Measurements from ENCODE around the gene OR11H7. TPM values are rescaled to one million over a fixed set of nuclear protein-coding genes. Genes with fewer than 3 reads are reported as not detected.
"Not testable (repeated sequence)": the region's sequence is repeated elsewhere in the genome, so short reads cannot be mapped to it uniquely, and the experiment has no call there.

OR11H7 gene
- total RNA-seq, 1 experiment from 2014 or later, result not detected

- no peak overlapping the region for H3K4me2 ChIP-seq (ENCODE audit: low read depth, low read length, poor library complexity, severe bottlenecking)
- H2AFZ ChIP-seq (ENCODE audit: low read length), result no peak overlapping the region
- DNase-seq, result peak; percentile 56
- no peak overlapping the region for H3K27ac ChIP-seq (ENCODE audit: low read length)
- peaks cover 3% of the 10 kb centered on the region; the same call in 1 of the 2 replicates for H3K4me1 ChIP-seq (ENCODE audit: low read length)
- H3K9ac ChIP-seq (ENCODE audit: low read length), result no peak overlapping the region
- no peaks in the 10 kb centered on the region for H3K9me2 ChIP-seq (replicated peaks; ENCODE audit: insufficient read depth, low read length)
- no peaks in the 10 kb centered on the region for H3K9me3 ChIP-seq (ENCODE audit: low read length)
- H3K27me3 ChIP-seq (ENCODE audit: low read length), result no peaks in the 10 kb centered on the region
- no peaks in the 10 kb centered on the region for H3K79me2 ChIP-seq (ENCODE audit: low read length)
- H3K4me3 ChIP-seq (ENCODE audit: low read length), result no peak overlapping the region
- H3K36me3 ChIP-seq (ENCODE audit: insufficient read depth, low read length), result no peaks in the 10 kb centered on the region
- H4K20me1 ChIP-seq (ENCODE audit: insufficient read depth, low read depth, low read length), result no peaks in the 10 kb centered on the region
Observed at GRCh38 chr14:20195911-20196310, 32.9 kb upstream of the OR11H7 start.

GRCh38 chr14:20197459-20197858 is 31.3 kb upstream of the OR11H7 start:
- Histone ChIP-seq H3K27ac (ENCODE audit: low read length) (no peak overlapping the region), H4K20me1 (ENCODE audit: insufficient read depth, low read depth, low read length) (no peaks in the 10 kb centered on the region), H2AFZ (ENCODE audit: low read length) (no peak overlapping the region), H3K36me3 (ENCODE audit: insufficient read depth, low read length) (no peaks in the 10 kb centered on the region), H3K79me2 (ENCODE audit: low read length) (no peaks in the 10 kb centered on the region), H3K9ac (ENCODE audit: low read length) (no peak overlapping the region), H3K4me2 (ENCODE audit: low read depth, low read length, poor library complexity, severe bottlenecking) (no peak overlapping the region), H3K9me2 (replicated peaks; ENCODE audit: insufficient read depth, low read length) (no peaks in the 10 kb centered on the region), H3K4me1 (ENCODE audit: low read length) (peaks cover 3% of the 10 kb centered on the region; the same call in 1 of the 2 replicates), H3K4me3 (ENCODE audit: low read length) (no peak overlapping the region), H3K9me3 (ENCODE audit: low read length) (no peaks in the 10 kb centered on the region), H3K27me3 (ENCODE audit: low read length) (no peaks in the 10 kb centered on the region)
- DNase-seq, result no peak

GRCh38 chr14:20198991-20199390 is 29.8 kb upstream of the OR11H7 start:
- Histone ChIP-seq H3K4me3 (ENCODE audit: low read length) (no peak overlapping the region), H3K27me3 (ENCODE audit: low read length) (no peaks in the 10 kb centered on the region), H3K9ac (ENCODE audit: low read length) (no peak overlapping the region), H3K36me3 (ENCODE audit: insufficient read depth, low read length) (no peaks in the 10 kb centered on the region), H3K79me2 (ENCODE audit: low read length) (no peaks in the 10 kb centered on the region), H3K27ac (ENCODE audit: low read length) (no peak overlapping the region), H3K4me2 (ENCODE audit: low read depth, low read length, poor library complexity, severe bottlenecking) (no peak overlapping the region), H2AFZ (ENCODE audit: low read length) (no peak overlapping the region), H3K4me1 (ENCODE audit: low read length) (peaks cover 3% of the 10 kb centered on the region; the same call in 1 of the 2 replicates), H3K9me2 (replicated peaks; ENCODE audit: insufficient read depth, low read length) (no peaks in the 10 kb centered on the region), H4K20me1 (ENCODE audit: insufficient read depth, low read depth, low read length) (no peaks in the 10 kb centered on the region), H3K9me3 (ENCODE audit: low read length) (no peaks in the 10 kb centered on the region)
- DNase-seq, result no peak

DNA sequence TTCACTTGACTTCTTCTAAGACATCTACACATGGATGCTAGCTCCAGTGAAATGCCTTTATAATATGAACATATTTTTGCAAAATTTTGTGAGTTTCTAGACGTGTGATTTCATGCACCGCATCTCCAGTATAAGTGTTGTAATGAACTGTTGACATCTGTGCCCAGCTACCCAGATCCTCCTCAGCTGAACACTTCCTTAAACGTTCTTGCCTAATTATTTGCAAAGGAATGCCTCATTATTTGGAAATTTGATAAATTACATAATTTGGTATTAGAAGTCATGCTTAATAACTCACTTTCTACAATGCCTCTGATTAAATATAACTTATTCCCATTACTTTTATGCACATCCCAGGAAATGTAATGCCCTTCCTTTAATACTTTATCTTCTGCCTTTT is 24.1 kb upstream of the OR11H7 start:
- Histone ChIP-seq H3K9me2 (replicated peaks; ENCODE audit: insufficient read depth, low read length) (no peaks in the 10 kb centered on the region), H4K20me1 (ENCODE audit: insufficient read depth, low read depth, low read length) (no peaks in the 10 kb centered on the region), H3K79me2 (ENCODE audit: low read length) (no peaks in the 10 kb centered on the region), H3K36me3 (ENCODE audit: insufficient read depth, low read length) (no peaks in the 10 kb centered on the region), H3K4me3 (ENCODE audit: low read length) (no peak overlapping the region), H3K9me3 (ENCODE audit: low read length) (no peaks in the 10 kb centered on the region), H3K27me3 (ENCODE audit: low read length) (no peaks in the 10 kb centered on the region), H3K9ac (ENCODE audit: low read length) (no peak overlapping the region), H3K4me2 (ENCODE audit: low read depth, low read length, poor library complexity, severe bottlenecking) (no peak overlapping the region), H3K27ac (ENCODE audit: low read length) (no peak overlapping the region), H3K4me1 (ENCODE audit: low read length) (no peaks in the 10 kb centered on the region), H2AFZ (ENCODE audit: low read length) (no peak overlapping the region)
- DNase-seq, result no peak

- Histone ChIP-seq H2AFZ (ENCODE audit: low read length) (no peak overlapping the region), H3K9me3 (ENCODE audit: low read length) (no peaks in the 10 kb centered on the region), H3K36me3 (ENCODE audit: insufficient read depth, low read length) (no peaks in the 10 kb centered on the region), H3K4me2 (ENCODE audit: low read depth, low read length, poor library complexity, severe bottlenecking) (no peak overlapping the region), H3K4me1 (ENCODE audit: low read length) (no peaks in the 10 kb centered on the region), H3K27me3 (ENCODE audit: low read length) (no peaks in the 10 kb centered on the region), H4K20me1 (ENCODE audit: insufficient read depth, low read depth, low read length) (no peaks in the 10 kb centered on the region), H3K9me2 (replicated peaks; ENCODE audit: insufficient read depth, low read length) (no peaks in the 10 kb centered on the region), H3K27ac (ENCODE audit: low read length) (no peak overlapping the region), H3K4me3 (ENCODE audit: low read length) (no peak overlapping the region), H3K79me2 (ENCODE audit: low read length) (no peaks in the 10 kb centered on the region), H3K9ac (ENCODE audit: low read length) (no peak overlapping the region)
- no peak for DNase-seq
Observed at GRCh38 chr14:20209595-20209994, 19.2 kb upstream of the OR11H7 start.

DNA sequence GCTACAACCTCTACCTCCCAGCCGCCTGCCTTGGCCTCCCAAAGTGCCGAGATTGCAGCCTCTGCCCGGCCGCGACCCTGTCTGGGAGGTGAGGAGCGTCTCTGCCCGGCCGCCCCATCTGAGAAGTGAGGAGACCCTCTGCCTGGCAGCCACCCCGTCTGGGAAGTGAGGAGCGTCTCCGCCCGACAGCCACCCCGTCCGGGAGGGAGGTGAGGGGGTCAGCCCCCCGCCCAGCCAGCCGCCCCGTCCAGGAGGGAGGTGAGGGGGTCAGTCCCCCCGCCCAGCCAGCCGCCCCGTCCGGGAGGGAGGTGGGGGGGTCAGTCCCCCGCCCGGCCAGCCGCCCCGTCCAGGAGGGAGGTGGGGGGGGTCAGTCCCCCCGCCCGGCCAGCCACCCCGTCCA is 16.4 kb upstream of the OR11H7 start:
- H2AFZ ChIP-seq (ENCODE audit: low read length); H4K20me1 ChIP-seq (ENCODE audit: insufficient read depth, low read depth, low read length); H3K4me3 ChIP-seq (ENCODE audit: low read length); H3K4me2 ChIP-seq (ENCODE audit: low read depth, low read length, poor library complexity, severe bottlenecking); H3K27ac ChIP-seq (ENCODE audit: low read length); H3K27me3 ChIP-seq (ENCODE audit: low read length); H3K9me3 ChIP-seq (ENCODE audit: low read length); H3K9ac ChIP-seq (ENCODE audit: low read length); H3K4me1 ChIP-seq (ENCODE audit: low read length); H3K36me3 ChIP-seq (ENCODE audit: insufficient read depth, low read length); H3K79me2 ChIP-seq (ENCODE audit: low read length); DNase-seq; H3K9me2 ChIP-seq (replicated peaks; ENCODE audit: insufficient read depth, low read length): not testable (repeated sequence)

DNA sequence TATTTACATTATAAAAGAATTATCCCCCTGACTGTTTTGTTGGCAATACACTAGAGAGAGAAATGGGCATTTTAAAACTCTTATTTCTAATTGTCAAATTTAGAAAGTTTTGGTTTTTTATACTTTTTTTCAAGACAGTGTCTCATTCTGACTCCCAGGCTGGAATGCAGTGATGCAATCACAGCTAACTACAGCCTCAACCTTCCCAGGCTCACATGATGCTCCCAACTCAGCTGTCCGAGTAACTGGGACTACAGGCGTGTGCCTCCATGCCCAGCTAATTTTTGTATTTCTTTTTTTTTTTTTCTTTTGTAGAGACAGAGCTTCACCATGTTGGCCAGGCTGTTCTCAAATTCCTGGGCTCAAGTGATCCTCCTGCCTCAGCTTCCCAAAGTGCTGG is 13.6 kb upstream of the OR11H7 start:
- Histone ChIP-seq H3K36me3 (ENCODE audit: insufficient read depth, low read length) (no peaks in the 10 kb centered on the region), H3K79me2 (ENCODE audit: low read length) (no peaks in the 10 kb centered on the region), H3K4me2 (ENCODE audit: low read depth, low read length, poor library complexity, severe bottlenecking) (no peak overlapping the region), H3K9me3 (ENCODE audit: low read length) (no peaks in the 10 kb centered on the region), H3K9me2 (replicated peaks; ENCODE audit: insufficient read depth, low read length) (no peaks in the 10 kb centered on the region), H4K20me1 (ENCODE audit: insufficient read depth, low read depth, low read length) (no peaks in the 10 kb centered on the region), H2AFZ (ENCODE audit: low read length) (no peak overlapping the region), H3K4me1 (ENCODE audit: low read length) (no peaks in the 10 kb centered on the region), H3K9ac (ENCODE audit: low read length) (no peak overlapping the region), H3K27ac (ENCODE audit: low read length) (no peak overlapping the region), H3K4me3 (ENCODE audit: low read length) (no peak overlapping the region), H3K27me3 (ENCODE audit: low read length) (no peaks in the 10 kb centered on the region)
- no peak for DNase-seq

GRCh38 chr14:20219033-20219432 is 9.7 kb upstream of the OR11H7 start:
- Histone ChIP-seq H3K9me2 (replicated peaks; ENCODE audit: insufficient read depth, low read length) (no peaks in the 10 kb centered on the region), H3K9me3 (ENCODE audit: low read length) (no peaks in the 10 kb centered on the region), H3K27ac (ENCODE audit: low read length) (no peak overlapping the region), H4K20me1 (ENCODE audit: insufficient read depth, low read depth, low read length) (no peaks in the 10 kb centered on the region), H3K4me2 (ENCODE audit: low read depth, low read length, poor library complexity, severe bottlenecking) (no peak overlapping the region), H2AFZ (ENCODE audit: low read length) (no peak overlapping the region), H3K79me2 (ENCODE audit: low read length) (no peaks in the 10 kb centered on the region), H3K9ac (ENCODE audit: low read length) (no peak overlapping the region), H3K36me3 (ENCODE audit: insufficient read depth, low read length) (no peaks in the 10 kb centered on the region), H3K27me3 (ENCODE audit: low read length) (no peaks in the 10 kb centered on the region), H3K4me1 (ENCODE audit: low read length) (no peaks in the 10 kb centered on the region), H3K4me3 (ENCODE audit: low read length) (no peak overlapping the region)
- no peak for DNase-seq

- Histone ChIP-seq H3K27ac (ENCODE audit: low read length) (no peak within 1 kb of the TSS), H3K9me2 (replicated peaks; ENCODE audit: insufficient read depth, low read length) (no peaks in the 10 kb centered on the region), H2AFZ (ENCODE audit: low read length) (no peak within 1 kb of the TSS), H3K4me1 (ENCODE audit: low read length) (no peaks in the 10 kb centered on the region), H3K9me3 (ENCODE audit: low read length) (no peaks in the 10 kb centered on the region), H3K79me2 (ENCODE audit: low read length) (no peaks in the 10 kb centered on the region), H4K20me1 (ENCODE audit: insufficient read depth, low read depth, low read length) (no peaks in the 10 kb centered on the region), H3K4me2 (ENCODE audit: low read depth, low read length, poor library complexity, severe bottlenecking) (no peak within 1 kb of the TSS), H3K27me3 (ENCODE audit: low read length) (no peaks in the 10 kb centered on the region), H3K36me3 (ENCODE audit: insufficient read depth, low read length) (no peaks in the 10 kb centered on the region), H3K9ac (ENCODE audit: low read length) (no peak within 1 kb of the TSS), H3K4me3 (ENCODE audit: low read length) (no peak within 1 kb of the TSS)
- DNase-seq, result no peak
Observed at GRCh38 chr14:20223410-20223809, 5.4 kb upstream of the OR11H7 start, which contains the start of gene OR11H6. Gene OR11H6, plus strand, starts transcription at chr14:20223710. Its CDS starts 0 bp downstream, at chr14:20223710.
